GM12874 (cell line): ENCODE results near the gene REXO1.

Source experiments
- CTCF ChIP-seq: IDR thresholded peaks from 2 replicates; pipeline ENCODE4 v1.5.1; 2011; ENCODE audit warnings: low read depth, mild to moderate bottlenecking, control low read depth, low read length, moderate library complexity; ENCODE audit not compliant: insufficient read depth

REXO1 gene

GRCh38 chr19:1858412-1859081, 10.3 kb upstream of the REXO1 start:
- no peak for TF ChIP-seq CTCF

GRCh38 chr19:1857648-1858326, 9.5 kb upstream of the REXO1 start:
- TF ChIP-seq CTCF, result no peak

- TF ChIP-seq CTCF, result no peak
Measured at GRCh38 chr19:1856698-1857603, 8.7 kb upstream of the REXO1 start.

GRCh38 chr19:1856345-1856697, 8.0 kb upstream of the REXO1 start:
- TF ChIP-seq CTCF, result no peak

- no peak for TF ChIP-seq CTCF
Measured at GRCh38 chr19:1855828-1856255, 7.6 kb upstream of the REXO1 start.

GRCh38 chr19:1855040-1855827, 7.0 kb upstream of the REXO1 start:
- no peak for TF ChIP-seq CTCF

- no peak for TF ChIP-seq CTCF
Measured at GRCh38 chr19:1854542-1855039, 6.3 kb upstream of the REXO1 start.
